ENCODE results near the gene NOVA2.
"Not testable (repeated sequence)": the region's sequence is repeated elsewhere in the genome, so short reads cannot be mapped to it uniquely, and the experiment has no call there.

Gene NOVA2

DNA sequence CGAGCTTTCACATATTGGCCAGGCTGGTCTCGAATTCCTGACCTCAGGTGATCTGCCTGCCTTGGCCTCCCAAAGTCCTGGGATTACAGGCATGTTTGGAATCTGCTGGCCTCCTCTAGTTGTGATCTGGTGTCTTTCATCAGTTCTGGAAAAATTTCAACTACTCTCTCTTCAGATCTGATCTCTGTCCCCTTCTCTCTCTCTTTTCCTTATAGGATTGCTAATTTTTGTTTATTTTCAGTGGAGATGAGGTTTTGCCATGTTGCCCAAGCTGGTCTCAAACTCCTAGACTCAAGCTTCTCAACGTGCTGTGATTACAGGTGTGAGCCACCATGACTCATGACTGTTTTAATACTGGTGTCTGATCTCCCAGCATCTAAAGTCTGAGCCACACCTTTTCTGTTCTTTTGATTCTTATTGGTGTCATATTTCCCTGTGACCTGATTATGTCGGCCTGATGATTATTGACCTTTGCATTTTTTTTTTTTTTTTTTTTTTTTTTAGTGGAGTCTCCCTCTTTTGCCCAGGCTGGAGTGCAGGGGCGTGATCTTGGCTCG is 48.7 kb downstream of the NOVA2 start:
- no peak for DNase-seq (ENCODE audit: low spot score)

DNA sequence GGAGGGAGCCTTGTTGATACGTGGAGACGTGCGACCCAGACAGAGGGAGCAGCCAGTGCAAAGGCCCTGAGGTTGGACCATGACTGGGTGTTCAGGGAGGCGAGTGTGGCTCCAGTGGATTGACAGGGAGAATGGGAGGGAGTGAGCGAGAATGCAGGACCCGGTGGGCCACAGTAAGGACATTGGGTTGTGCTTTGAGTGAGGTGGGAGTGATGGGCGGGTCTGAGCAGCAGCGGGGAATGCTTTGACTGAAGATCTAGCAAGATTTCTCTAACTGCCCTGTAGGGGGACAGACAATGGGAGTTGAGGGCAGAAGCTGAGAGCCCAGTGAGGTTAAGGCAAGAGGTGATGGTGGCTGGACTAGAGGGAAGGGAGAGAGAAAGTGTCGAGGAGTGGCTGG is 51.4 kb downstream of the NOVA2 start:
- DNase-seq (ENCODE audit: low spot score), result no peak

DNA sequence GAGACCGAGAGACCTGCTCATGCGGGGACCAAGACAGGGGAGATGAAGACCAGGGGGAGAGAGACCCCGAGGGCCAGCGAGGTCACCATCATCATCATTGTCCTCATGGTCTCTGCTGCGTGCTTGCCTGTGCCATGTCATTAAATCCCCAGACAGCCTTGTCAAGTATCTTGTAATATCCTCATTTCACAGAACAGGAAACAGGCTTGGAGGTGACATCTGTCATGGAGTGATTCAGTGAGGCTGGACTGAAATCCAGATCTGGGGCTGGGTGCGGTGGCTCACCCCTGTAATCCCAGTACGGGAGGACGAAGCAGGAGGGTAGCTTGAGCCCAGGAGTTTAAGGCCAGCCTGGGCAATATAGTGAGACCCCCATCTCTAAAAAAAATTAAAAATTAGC is 53.2 kb downstream of the NOVA2 start:
- DNase-seq (ENCODE audit: low spot score), result no peak

DNA sequence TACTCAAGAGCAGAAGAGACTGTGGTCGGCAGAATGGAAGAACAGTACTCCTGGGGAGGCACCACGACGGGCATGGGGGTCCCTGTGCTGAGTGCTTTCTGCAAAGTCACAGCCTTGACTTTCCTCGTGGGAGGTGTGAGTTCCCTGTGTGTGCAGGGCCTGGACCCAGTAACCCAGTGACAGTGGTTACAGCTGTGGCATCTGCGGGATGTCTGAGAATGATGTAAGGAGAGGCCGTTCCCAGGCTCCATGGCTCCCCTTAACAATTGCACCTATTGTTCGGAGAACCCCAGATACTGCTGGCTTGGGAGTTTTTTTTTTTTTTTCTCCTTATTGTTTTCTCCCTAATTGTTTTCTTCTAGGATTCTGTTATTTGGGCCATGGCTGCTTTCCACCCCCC is 54.0 kb downstream of the NOVA2 start:
- DNase-seq (ENCODE audit: low spot score), result no peak

DNA sequence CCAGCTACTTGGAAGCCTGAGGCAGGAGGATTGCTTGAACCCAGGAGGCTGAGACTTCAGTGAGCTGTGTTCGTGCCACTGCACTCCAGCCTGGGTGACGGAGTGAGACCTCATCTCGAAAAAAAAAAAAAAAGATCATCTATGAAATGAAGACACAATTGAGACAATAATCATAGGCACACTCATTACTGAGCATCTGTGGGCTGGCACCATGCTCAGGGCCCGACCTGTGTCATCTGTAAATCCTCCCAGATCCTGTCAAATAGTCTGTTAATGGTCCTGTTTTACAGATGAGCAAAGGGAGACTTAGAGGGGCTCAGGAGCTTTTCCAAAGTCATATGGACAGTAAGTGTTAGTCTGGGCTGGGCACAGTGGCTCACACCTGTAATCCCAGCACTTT is 54.9 kb downstream of the NOVA2 start:
- DNase-seq (ENCODE audit: low spot score), result no peak

DNA sequence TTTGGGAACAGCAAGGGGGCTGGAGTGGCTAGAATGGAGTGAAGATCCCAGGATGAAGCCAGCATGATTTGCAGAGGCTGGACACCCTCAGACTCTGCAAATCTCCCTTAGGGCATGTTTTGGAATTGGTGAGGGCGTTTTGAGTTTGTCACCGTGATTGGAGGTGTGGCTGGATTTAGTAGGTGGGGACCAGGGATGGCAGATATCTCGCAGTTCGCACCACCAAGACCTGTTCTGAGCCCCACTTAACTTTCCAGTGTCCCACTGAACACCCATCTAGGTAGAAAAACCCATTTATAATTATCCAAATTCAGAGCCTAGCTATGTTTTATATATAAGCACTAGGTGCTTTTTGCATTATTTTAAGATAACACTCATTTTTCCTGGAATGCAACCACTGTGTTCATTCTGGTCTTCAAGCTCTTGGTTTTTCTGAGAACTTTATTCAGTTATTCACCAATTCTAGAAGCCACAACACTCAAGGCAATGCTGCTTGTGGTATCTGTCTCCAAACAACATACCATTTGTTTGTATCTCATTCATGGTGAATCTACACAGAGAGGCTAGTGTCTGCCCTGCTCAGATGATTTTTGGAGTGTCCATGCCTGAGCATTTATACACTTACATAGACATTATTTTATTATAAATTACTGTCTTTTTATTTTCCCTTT is 56.1 kb downstream of the NOVA2 start:
- DNase-seq (ENCODE audit: low spot score), result no peak

DNA sequence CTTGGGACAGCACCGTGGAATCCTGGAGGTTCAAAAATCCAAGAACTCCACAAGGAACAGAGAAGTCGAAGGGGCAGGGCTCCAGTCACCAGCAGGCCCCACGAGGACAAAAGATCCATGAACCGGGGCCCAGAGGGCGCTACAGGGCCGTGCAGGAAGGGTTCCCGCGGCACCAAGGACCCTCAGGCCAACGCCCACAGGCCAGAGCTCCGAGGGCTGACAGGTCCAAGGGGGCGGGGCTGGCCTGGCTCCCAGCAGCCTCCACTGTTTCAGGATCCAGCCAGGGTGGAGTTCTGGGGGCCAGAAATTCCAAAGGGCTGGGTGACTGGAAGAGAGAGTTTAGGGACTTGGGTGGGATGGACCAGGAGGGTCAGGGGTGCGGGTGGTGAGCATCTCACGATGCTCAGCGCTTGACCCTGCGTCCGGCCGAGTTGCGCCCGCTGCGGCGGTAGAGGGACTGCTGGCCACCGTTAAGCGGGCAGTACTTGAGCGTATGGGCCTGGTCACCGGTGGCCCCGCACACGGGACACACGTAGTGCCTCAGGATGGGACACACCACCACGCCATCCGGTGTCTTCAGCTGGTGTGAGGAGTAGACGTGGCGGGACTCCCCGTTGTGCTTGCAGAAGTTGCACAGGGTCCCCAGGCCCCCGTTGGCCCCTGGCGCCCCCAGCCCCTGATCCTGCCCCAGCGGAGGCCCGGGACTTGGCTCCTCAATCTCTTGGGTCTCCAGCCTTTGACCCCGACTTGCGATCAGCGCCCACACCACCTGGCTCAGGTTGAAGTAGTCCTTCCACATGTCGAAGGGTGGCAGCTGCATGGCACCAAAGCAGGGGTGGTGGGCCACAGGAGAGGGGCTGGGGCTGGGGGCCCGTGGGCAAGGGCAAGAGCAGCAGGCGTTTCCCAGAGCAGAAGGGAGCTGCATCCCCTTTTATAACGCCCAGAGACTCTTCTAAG is 59.5 kb downstream of the NOVA2 start, which contains the start of gene NANOS2:
TSS of gene NANOS2 (minus strand) at position 905 of the 957 bp plus-strand sequence. CDS start at position 820, 85 bp downstream.
- peak; percentile 81 for DNase-seq (ENCODE audit: low spot score)

DNA sequence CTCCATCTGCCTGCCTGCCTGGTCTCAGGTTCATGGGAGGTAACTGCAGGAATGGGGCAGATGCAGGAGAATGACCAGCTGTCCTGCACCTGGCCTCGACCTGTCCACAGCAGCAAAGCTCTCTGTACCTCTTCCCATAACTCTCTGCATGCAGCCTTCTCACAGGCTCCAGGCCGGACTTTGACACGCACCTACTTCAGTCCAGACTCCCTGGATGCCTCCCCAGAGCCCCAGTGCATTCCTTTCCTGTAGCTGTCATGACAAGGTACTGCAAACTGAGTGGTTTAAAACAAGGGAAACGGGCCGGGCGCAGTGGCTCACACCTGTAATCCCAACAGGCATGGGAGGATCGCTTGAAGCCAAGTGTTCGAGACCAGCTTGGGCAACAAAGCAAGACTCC is 62.4 kb downstream of the NOVA2 start:
- DNase-seq (ENCODE audit: low spot score), result no peak

DNA sequence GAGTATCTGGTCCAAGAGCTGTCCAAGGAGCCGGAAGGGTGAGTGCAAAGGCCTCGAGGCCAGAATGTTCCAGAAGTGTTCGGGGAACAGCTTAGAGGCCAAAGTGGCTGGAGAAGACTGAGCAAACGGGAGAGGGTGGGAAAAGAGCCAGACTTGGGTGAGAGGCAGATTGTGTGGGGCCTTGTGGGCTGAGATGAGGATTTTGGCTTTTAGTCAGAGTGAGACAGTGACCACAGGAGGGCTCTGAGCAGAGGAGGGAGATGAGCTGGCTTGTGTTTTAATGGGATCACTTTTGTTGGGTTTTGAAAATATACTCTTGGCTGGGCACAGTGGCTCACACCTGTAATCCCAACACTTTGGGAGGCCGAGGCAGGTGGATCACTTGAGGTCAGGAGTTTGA is 64.7 kb downstream of the NOVA2 start:
- DNase-seq (ENCODE audit: low spot score), result no peak

DNA sequence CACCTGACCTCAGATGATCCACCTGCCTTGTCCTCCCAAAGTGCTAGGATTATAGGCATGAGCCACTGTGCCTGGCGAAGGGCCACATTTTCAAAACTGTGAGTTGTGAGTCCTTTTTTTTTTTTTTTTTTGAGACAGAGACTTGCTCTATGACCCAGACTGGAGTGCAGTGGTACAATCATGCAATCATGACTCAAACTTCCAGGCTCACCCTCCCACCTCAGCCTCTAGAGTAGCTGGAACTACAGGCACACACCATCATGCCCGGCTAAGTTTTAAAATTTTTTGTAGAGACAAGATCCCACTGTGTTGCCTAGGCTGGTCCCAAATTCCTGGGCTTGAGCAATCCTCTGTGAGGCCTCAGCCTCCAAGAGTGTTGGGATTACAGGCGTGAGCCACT is 67.4 kb downstream of the NOVA2 start:
- DNase-seq (ENCODE audit: low spot score), result no peak

DNA sequence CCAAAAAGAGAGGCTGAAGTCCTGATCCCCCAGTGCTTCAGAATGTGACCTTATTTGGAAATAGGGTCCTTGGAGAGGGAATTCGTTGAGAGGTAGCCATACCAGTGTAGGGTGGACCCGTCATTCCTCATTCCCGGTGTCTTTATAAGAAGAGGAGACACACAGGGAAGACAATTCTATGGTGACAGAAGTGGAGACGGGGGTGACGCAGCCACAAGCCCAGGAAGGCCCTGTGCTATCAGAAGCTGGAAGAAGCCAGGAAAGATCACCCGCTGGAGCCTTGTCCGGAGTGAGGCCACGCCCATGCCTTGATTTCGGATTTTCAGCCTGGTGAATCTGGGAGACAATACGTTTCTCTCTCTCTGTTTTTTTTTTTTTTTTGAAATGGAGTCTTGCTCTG is 68.7 kb downstream of the NOVA2 start:
- DNase-seq (ENCODE audit: low spot score), result no peak

DNA sequence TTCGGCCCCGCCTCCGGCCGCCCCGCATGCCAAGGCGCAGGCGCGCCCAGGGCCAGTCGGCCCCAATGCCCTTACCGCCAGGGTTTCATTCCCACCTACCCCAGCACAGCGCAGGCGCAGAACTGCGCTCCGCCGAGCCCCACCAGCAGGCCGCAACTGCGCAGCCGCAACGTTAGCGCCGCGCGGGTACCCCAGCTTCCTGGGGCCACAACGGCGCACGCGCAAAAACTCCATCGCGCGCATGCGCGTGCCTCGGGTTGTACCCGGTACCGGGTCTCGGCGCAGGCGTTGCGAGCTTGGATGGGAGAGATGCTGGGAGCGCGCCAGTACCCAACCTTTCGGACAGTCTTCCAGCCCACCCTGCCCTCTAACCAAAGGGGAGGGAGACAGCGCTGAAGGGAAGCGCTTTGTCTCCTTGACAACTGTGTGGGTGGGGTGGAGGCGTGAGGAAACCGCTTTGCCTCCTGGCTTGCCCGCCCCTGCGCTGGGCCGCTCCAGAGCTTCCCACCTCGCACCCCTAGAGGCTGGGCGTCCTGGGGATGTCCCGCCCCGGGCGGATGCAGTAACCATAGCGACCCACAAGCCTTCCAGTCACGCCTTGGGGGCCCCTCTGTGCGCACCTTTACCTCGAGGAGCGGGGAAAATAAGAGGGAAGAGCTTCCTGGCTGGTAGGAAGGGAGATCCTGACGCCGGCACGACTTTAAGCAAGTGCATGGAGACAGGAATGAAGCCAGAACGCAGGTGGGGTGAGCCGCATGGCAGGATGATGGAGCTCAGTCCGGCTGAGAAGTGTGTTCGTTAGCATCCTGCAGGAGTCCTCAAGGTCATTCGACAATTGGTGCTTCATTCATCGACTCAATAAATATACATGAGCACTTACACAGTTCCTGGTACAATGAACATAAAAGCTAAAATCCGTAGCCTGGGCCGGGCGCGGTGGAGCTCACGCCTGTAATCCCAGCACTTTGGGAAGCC is 70.7 kb downstream of the NOVA2 start:
- peak; percentile 100 for DNase-seq (ENCODE audit: low spot score)

DNA sequence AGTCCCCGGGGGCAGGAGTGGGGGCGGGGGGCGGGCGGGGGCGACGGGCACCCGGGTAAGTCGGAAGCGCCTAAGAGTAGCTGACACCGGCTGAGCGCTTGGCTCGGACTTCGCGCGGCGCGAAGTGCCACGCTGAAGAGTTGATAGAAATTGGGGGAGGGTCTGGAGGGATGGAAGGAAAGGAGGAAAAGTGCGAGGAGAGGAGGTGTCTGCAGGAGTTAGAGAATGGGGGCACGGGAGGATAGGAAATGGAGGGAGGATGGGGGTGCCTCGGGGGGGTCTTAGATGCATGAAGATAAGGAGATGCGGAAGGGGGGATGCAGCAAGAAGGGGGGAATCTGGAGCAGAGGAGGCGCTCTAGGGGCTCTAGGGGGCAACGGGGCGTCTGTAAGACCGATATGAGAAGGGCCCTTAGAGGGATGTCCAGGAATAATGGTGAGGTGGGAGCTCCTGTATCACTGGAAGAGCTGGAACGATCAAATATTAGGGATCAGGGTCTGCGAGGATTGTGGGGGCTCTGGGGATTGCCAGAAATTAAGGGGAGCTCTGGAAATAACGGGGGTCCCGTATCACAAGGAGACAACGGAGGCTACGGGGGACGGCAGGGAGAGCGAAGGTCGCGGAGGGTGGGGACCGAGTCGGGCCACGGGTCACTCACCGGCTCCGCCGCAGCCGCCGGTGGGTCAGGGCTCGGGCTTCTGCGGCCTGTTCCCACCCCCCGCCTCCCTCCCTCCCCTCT is 71.6 kb downstream of the NOVA2 start, which contains the start of gene MYPOP:
TSS of gene MYPOP (minus strand) at position 702 of the 739 bp plus-strand sequence. CDS start 840 bp downstream, outside the sequence.
- no peak for DNase-seq (ENCODE audit: low spot score)

DNA sequence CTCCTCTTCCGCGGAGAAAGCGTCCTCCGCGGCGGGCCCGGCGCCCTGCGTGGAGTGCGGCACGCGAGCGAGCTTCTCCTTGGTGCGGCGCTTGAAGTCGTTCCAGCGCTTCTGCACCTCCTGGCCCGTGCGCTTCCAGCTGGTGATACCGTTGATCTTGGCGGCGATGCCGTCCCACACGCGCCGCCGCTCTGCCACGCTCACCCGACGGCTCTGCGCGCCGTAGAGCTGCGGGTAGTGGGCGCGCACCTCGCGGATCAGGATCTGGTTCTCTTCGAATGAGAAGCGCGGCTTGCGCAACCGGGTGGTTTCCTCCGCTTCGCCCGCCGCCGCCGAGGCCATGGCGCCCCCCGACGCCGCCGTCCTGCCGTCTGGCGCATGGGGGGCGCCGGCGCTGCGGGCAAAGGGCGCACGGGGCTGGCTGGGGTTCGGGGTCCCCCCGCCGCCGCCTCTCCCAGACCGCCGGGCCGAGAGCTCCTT is 72.2 kb downstream of the NOVA2 start:
- DNase-seq (ENCODE audit: low spot score), result no peak

DNA sequence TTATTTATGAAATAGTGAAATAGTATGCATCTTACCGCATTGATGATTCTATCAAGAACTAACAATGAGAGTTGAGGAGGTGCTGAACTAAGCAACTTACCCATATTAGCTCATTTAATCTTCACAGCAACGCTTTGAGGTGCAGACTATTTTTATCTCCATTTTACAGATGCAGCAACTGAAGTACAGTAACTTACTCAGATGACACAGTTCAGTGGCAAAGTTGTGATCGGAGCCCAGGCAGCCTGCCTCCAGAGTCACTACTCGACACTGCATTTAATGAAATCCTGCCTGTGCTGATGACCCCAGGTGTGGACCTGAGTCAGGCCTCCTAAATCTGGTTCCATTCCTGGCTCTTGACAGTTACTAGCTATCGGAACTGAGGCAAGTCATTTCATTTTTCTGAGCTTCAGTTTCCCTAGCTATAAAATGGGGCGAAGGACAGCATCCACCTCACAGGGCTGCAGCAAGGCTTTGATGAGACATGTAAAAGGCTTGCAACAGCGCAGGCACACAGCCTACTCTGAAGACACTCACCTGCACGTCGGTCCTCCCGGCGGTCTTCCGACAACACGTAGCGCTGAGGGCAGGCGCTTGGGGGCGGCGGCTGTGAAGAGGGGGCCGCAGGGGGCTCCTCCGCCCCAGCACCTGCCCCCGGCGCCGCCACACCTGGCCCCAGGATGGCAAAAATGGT is 72.8 kb downstream of the NOVA2 start:
- no peak for DNase-seq (ENCODE audit: low spot score)

DNA sequence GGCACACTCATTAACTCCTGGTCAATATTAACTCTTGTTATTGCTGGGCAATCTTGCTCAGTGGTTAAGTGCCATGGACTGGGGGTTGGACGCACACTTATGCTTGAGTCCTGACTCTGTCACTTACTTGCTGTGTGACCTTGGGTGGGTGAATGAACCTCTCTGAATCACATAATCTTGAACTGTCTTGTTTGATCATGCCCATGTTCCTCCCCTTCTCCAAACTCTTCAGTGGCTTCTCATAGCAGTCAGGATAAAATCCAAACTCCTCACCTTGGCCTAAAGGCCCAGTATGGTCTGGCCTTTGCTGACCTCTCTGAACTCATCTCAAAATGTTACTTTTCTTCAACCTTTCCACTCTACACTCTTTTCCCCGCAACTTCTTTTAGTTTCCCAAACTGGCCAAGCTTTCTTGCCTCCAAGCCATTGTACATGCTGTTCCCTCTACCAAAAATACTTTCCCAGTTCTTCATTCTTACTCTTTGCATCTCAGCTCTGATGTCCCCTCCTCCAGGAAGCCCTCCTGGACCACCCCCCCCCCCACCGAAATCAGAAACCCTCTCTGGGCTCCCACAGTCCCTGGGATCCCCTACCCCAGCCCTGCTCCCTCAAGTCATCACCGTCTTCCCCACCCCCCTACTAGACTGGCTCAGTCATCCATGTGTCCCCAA is 73.6 kb downstream of the NOVA2 start:
- DNase-seq (ENCODE audit: low spot score), result no peak

DNA sequence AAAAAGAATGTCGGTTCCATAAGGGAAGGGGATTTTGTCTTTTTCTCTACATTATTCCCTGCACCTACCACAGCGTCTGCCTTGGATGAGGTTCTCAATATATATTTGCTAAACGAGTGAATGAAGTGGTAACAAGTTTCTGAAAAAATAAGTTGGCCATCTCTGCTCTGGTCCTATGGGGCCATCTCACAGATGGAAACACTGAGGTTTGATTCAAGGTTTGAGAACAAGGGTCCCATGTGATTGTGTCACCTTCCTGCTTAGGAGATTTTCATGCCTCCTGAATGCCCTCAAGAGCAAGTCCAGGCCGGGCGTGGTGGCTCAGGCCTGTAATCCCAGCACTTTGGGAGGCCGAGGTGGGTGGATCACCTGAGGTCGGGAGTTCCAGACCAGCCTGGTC is 74.4 kb downstream of the NOVA2 start:
- no peak for DNase-seq (ENCODE audit: low spot score)

DNA sequence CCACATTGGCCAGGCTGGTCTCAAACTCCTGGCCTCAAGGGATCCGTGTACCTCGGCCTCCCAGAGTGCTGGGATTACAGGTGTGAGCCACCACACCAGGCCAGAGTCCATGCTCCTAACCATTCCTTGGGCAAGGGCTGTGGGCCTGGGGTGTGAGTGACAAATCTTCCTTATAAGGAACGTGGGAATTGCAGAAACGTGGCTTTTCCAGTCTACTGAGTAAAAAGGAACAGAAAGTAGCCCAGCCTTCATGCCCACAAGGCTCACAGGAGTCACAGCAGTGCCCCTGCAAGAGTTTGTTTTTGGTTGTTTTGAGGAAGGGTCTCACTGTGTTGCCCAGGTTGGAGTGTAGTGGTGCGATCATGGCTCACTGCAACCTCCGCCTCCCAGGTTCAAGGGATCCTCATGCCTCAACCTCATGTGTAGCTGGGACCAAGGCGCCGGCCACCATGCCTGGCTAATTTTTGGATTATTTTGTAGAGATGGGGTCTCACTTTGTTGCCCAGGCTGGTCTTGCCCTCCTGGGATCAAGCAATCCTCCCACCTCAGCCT is 76.3 kb downstream of the NOVA2 start:
- DNase-seq (ENCODE audit: low spot score), result no peak

DNA sequence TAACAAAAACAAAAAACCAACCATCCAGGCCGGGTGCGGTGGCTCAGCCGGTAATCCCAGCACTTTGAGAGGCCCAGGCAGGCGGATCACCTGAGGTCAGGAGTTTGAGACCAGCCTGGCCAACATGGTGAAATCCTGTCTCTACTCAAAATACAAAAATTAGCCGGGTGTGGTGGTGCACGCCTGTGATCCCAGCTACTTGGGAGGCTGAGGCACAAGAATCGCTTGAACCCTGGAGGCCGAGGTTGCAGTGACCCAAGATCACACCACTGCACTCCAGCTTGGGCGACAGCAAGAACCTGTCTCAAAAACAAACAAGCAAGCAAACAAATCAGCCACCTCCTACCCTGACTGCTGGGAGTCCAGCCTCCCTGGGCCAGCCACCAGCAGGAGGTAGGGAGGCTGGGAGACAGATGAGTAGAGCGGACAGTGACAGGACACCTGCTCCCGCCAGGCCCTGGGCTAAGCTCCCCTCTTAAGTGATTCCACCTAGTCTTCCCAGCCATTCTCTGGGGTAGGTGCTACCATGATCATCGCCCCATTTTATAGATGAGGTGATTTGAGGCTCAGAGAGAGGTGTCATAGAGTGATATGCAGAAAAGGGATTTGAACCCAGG is 77.6 kb downstream of the NOVA2 start:
- DNase-seq (ENCODE audit: low spot score), result not testable (repeated sequence)

Measured in ecto neural progenitor cell (in vitro differentiated cells).